Measurements from ENCODE around the gene PKN1.
"Not testable (repeated sequence)": the region's sequence is repeated elsewhere in the genome, so short reads cannot be mapped to it uniquely, and the experiment has no call there.

PKN1 gene

DNA sequence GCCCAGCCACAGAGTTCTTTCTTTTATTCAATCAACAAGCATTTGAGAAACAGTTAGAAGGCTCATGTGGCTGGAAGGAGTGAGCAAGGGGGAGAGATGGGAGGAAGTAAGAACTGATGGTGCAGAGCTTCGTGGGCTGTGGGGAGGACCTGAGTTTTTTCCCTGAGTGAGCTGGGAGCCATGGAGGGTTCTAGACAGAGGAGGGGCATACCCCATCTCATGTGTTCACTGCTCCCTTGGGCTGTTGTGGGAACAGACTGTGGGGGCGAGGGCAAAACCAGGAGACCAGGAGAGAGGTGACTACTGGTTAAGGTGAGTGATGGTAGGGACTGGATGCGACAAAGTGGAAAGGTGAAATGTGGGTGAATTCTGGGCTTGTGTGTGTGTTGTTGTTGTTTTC, 2.4 kb upstream of the PKN1 start:
- DNase-seq: no peak

DNA sequence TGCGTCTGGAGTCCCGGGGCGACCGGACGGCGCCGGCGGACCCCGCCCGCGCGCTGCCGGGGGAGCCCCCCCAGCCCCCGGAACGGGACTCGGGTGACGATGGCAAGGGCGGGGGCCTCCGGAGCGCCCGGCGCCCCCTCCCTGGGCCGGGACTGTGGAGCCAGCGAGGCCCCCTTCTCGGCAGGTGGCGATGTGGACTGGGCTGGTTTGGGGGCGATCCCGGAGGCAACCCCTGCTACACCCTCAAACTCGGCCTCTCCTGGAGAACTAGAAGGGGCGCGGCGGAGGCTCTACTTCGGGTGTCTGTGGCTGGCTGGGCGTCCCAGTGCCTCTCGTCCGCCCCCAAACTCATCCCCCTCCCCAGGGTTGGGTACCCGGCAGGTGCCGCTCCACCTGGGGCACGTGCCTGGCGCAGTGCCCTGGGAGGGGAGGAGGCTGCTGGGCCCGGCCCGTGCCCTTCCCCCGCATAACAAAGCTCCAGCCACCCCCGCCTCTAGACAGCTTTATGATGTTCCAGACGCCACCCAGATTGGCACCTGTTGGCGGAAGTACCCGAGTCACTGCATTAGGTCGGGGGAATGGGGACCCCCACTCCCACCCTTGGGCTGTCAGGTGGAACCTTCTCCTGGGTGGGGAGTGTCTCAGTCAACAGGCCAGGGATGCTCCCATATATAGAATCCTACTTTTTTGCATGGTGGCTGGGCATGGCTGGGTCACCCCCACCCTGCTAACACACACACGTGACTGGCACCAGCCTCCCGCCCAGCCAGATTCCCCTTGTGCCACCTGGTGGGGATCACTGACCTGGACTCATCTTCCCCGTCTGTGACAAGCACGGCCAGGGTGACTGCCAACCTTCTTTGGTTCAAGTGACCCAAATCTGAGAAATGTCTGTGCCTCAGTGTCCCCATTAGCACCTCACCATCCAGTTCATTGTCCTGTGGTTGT, 722 bp downstream of the PKN1 start:
- peak in 2 of 5 donors; percentile 34 to 52 for DNase-seq

- DNase-seq: peak in 1 of 5 donors; percentile 17
Measured at GRCh38 chr19:14434543-14435319, 1.6 kb downstream of the PKN1 start.

- no peak for DNase-seq
Measured at GRCh38 chr19:14435320-14436050, 2.4 kb downstream of the PKN1 start.

GRCh38 chr19:14437578-14438140, 4.6 kb downstream of the PKN1 start:
- no peak for DNase-seq

DNA sequence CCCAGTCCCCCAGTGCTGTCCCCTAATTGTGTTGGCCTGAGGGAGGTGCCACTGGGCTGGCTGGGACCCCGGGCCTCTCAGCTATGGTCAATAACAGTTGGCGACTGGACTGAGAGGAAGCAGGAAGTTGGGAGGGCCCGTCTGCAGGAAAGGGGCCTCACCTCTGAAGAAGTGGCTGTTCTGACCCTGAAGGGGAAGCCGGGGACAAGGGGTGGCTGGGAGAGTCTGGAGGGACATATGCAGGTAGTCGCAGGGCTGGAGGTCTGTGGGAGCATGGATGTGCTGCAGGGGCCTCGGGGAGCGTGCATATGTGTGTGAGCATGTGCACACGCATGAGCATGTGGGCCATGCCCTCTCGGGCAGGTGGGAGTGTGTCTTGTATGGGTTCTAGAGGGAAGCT, 5.9 kb downstream of the PKN1 start:
- DNase-seq: no peak

GRCh38 chr19:14440049-14440448, 6.9 kb downstream of the PKN1 start:
- DNase-seq: peak; percentile 52 to 85 (median 66)

- DNase-seq: no peak
Measured at GRCh38 chr19:14441041-14441938, 8.2 kb downstream of the PKN1 start.

- DNase-seq: no peak
Measured at GRCh38 chr19:14442891-14443631, 10.0 kb downstream of the PKN1 start.

- DNase-seq: no peak
Measured at GRCh38 chr19:14443632-14444216, 10.6 kb downstream of the PKN1 start.

GRCh38 chr19:14446336-14447036, 13.4 kb downstream of the PKN1 start:
- DNase-seq: no peak

GRCh38 chr19:14449321-14449720, 16.2 kb downstream of the PKN1 start:
- DNase-seq: no peak

DNA sequence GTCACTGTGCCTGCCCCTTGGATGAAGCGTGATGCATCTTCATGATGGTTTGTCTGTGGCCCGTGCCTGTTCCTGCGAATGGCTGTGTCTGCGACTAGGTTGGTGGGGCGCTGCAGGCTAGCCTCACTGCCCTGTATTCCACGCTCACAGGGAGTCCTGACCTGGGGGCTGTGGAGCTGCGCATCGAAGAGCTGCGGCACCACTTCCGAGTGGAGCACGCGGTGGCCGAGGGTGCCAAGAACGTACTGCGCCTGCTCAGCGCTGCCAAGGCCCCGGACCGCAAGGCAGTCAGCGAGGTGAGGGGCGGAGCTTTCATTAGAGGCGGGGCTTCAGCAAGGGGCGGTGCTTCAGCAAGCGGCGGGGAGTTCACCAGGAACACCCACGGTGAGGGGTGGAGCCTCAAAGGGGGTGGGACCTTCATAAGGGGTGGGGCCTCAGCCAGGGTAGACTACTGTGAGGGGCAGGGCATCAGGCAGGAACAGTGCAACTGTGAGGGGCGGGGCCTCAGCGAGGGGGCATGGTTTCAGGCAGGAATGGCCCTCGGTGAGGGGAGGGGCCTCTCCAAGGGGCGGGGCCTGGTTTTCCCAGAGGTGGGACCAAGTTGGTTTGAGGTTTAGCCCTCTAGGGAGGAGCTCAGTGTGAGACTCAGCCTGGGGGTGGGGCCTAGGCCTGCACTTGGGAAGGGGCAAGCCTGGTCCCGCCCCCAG, 17.2 kb downstream of the PKN1 start:
- DNase-seq: peak in 4 of 5 donors; percentile 48 to 60 (median 54)

GRCh38 chr19:14450876-14451275, 17.8 kb downstream of the PKN1 start:
- DNase-seq: no peak

- DNase-seq: not testable (repeated sequence)
Measured at GRCh38 chr19:14452303-14452702, 19.2 kb downstream of the PKN1 start.

- peak in 1 of 5 donors; percentile 45 for DNase-seq
Measured at GRCh38 chr19:14459703-14460102, 26.6 kb downstream of the PKN1 start.

- no peak for DNase-seq
Measured at GRCh38 chr19:14460935-14461334, 27.8 kb downstream of the PKN1 start.

DNA sequence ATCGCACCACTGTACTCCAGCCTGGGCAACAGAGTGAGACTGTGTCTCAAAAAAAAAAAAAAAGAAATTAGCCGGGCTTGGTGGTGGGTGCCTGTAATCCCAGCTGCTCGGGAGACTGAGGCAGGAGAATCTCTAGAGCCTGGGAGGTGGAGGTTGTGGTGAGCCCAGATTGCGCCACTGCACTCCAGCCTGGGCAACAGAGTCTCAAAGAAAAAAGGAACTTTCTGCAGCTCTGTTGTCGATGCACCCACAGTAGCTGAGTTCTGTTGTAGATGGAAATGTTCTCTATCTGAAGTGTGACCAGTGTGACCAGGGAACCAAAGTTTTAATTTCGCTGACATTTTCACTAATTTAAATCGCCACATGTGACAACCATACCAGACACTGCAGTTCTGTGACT, 29.3 kb downstream of the PKN1 start:
- DNase-seq: not testable (repeated sequence)

GRCh38 chr19:14463747-14464146, 30.6 kb downstream of the PKN1 start:
- DNase-seq: no peak

Data from T-helper 1 cell (primary cell).